NT2/D1 (cell line): ENCODE results near the gene KHDC3L.

Source experiments
- SUZ12 ChIP-seq: IDR thresholded peaks from 2 replicates; pipeline ENCODE4 v1.6.1; 2011; ENCODE audit not compliant: insufficient read length, insufficient read depth; ENCODE audit errors: extremely low read depth
- YY1 ChIP-seq: IDR thresholded peaks from 2 replicates; pipeline ENCODE4 v1.6.1; 2011; ENCODE audit not compliant: insufficient read length, insufficient read depth
- ZNF274 ChIP-seq: IDR thresholded peaks from 2 replicates; pipeline ENCODE4 v1.6.1; 2011; ENCODE audit warnings: mild to moderate bottlenecking, low read depth, low read length

GRCh38 chr6:73375216-73375615 is 12.8 kb downstream of the KHDC3L start:
- TF ChIP-seq SUZ12: no peak
- no peak for TF ChIP-seq YY1
- TF ChIP-seq ZNF274: no peak
